Colonic mucosa (tissue), 4 donors: ENCODE results near the gene CALY. TPM values are rescaled to one million over a fixed set of nuclear protein-coding genes. Genes with fewer than 3 reads are reported as not detected.
A peak's percentile ranks its signal among the peaks of the same experiment; 100 is the strongest.
"Not testable (repeated sequence)": the region's sequence is repeated elsewhere in the genome, so short reads cannot be mapped to it uniquely, and the experiment has no call there.

Source experiments
- DNase-seq: peaks from one replicate; pipeline ENCODE4 v3.0.0-alpha.2; 2020
- H3K27ac ChIP-seq: fragments of 200-600 bp; one replicate; pipeline ENCODE4 v1.8.0; 2021
- H3K27me3 ChIP-seq: fragments of 200-600 bp; one replicate; pipeline ENCODE4 v1.8.0; 2021
- H3K36me3 ChIP-seq: fragments of 200-600 bp; one replicate; pipeline ENCODE4 v1.8.0; 2021
- H3K4me1 ChIP-seq: fragments of 200-600 bp; one replicate; pipeline ENCODE4 v1.8.0; 2021; ENCODE audit warnings: mild to moderate bottlenecking
- H3K4me3 ChIP-seq: fragments of 200-600 bp; one replicate; pipeline ENCODE4 v1.8.0; 2021
- H3K9ac ChIP-seq, 2 donors: one replicate each; pipeline ENCODE4 v1.7.0; 2013; ENCODE audit warnings: control low read depth in 2 of 2, low read depth in 2 of 2, low read length in 2 of 2
- H3K9me3 ChIP-seq: fragments of 200-600 bp; one replicate; pipeline ENCODE4 v1.8.0; 2021
- intact Hi-C: fragments of 100-400 bp; cut with DNase I; formaldehyde crosslinking; loops from one replicate; pipeline ENCODE4 v1.14.1; 2022
- total RNA-seq, 2 donors: library from RNA; stranded (reverse); fragmentation: NEBNext Ultra II Directional in 1 of 2; extraction: Animal tissue kit (Norgen Biotek cat#: 25700) in 1 of 2; gene quantifications; one replicate each; pipeline ENCODE4 v1.2.1, GENCODE V29; 2021
- TF ChIP-seq, protein P1 (sequence below): fragments of 200-600 bp; IDR thresholded peaks from one replicate; pipeline ENCODE4 v1.8.0; 2022; ENCODE audit warnings: antibody characterized with exemption, mild to moderate bottlenecking
- donor health status: healthy.
- donor health status: DM: no; HTN: no; CAD: no.
- donor health status: DM: no; HTN: no; CAD: no.

Gene CALY
- total RNA-seq, 2 donors from 2014 or later = 1.6 TPM; not detected in 1

DNA sequence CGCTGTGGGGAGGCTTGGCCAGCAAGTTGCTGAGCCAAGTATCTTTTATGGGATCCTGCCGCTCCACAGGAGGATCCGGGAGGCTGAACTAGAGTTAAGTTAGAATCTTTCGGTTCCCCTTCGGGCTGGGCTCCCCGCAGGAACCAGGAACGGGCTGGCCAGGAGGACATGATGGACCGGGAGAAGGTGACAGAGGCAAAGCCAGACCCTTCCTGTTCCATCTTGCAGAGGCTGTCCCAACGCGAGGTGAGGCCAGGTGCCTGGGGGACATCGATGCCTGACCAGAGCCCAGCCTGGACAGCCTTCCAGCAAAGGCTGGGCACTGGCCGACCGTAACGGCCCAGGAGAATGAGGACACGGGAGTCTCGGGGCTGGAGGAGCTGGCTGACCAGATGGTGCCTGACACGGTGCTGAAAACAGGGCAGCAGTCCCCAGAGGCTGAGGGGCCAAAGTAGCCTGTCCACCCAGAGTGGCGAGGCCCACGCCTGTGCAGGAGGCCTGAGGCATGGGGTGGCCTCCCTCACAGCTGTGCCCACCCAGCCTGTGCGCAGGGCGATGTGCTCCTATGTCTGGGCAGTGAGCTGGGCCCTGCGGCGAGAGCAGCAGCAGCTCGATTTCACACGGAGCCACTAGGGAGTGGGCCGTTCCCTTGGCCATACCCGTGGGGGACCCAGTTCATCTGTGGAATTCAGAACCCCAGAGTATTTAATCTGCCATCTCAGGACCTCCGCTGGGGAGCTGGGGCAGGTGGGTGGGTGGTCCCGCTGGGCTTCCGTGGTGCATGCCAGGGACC is 40.5 kb upstream of the CALY start:
- TF ChIP-seq, protein P1, sequence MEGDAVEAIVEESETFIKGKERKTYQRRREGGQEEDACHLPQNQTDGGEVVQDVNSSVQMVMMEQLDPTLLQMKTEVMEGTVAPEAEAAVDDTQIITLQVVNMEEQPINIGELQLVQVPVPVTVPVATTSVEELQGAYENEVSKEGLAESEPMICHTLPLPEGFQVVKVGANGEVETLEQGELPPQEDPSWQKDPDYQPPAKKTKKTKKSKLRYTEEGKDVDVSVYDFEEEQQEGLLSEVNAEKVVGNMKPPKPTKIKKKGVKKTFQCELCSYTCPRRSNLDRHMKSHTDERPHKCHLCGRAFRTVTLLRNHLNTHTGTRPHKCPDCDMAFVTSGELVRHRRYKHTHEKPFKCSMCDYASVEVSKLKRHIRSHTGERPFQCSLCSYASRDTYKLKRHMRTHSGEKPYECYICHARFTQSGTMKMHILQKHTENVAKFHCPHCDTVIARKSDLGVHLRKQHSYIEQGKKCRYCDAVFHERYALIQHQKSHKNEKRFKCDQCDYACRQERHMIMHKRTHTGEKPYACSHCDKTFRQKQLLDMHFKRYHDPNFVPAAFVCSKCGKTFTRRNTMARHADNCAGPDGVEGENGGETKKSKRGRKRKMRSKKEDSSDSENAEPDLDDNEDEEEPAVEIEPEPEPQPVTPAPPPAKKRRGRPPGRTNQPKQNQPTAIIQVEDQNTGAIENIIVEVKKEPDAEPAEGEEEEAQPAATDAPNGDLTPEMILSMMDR = no peak
- intact Hi-C loops = no loop called here

DNA sequence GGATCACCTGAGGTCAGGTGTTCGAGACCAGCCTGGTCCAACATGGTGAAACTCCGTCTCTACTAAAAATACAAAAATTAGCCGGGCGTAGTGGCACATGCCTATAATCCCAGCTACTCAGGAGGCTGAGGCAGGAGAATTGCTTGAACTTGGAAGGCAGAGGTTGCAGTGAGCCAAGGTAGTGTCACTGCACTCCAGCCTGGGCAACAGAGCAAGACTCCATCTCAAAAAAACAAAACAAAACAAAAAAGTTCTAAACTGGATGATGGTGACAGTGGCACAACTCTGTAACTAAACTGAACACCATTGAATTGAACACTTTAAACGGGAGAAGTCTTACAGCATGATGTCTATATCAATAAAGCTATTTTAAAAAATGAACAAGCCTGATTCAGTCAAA is 39.5 kb upstream of the CALY start:
- H3K27me3 ChIP-seq, H3K9ac ChIP-seq, H3K4me1 ChIP-seq, intact Hi-C loops, H3K36me3 ChIP-seq, H3K4me3 ChIP-seq, H3K27ac ChIP-seq, H3K9me3 ChIP-seq, DNase-seq: not testable (repeated sequence)

More for the DNA sequence above, 40.5 kb upstream of the CALY start:
- H3K27me3 ChIP-seq = no peaks in the 10 kb centered on the region
- no peaks in the 10 kb centered on the region for H3K36me3 ChIP-seq
- H3K27ac ChIP-seq = no peak overlapping the region
- peaks cover 8% of the 10 kb centered on the region for H3K4me1 ChIP-seq
- H3K4me3 ChIP-seq = no peak overlapping the region
- no peak for DNase-seq
- H3K9me3 ChIP-seq = no peaks in the 10 kb centered on the region
- H3K9ac ChIP-seq = no peak overlapping the region

DNA sequence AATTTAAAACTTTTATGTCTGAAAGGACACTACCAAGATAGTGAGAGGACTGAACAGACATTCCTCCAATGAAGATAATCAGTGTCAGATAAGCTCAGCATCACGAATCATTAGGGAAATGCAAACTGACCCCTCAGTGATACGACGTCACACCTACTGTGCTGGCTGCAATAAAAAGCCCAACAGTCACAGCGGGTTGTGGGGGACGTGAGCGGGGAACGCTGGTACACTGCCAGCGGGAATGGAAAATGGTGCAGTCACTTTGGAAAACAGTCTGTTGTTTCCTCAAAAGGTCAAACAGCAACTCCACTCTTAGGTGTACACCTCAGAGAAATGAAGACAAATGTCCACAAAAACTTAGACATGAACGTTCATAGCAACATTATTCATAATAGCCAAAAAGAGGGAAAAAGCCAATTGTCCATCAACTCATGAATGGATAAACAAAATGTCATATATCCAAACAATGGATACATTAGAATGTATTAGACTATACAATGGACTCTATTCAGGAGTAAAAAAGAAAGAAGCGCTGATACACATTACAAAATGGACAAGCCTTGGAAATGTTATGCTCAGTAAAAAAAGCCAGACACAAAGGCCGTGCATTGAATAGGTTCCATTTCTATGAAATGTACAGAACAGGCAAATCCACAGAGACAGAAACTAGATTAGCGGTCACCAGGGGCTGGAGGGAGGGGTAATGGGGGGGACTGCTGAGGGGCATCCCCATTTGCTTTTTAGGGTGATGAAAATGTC is 38.8 kb upstream of the CALY start:
- intact Hi-C loops = no loop called here
- H3K9ac ChIP-seq = no peak overlapping the region
- peaks cover 8% of the 10 kb centered on the region for H3K4me1 ChIP-seq
- H3K4me3 ChIP-seq = no peak overlapping the region
- no peaks in the 10 kb centered on the region for H3K9me3 ChIP-seq
- TF ChIP-seq, protein P1 = no peak
- DNase-seq = no peak
- no peaks in the 10 kb centered on the region for H3K36me3 ChIP-seq
- H3K27ac ChIP-seq = no peak overlapping the region
- no peaks in the 10 kb centered on the region for H3K27me3 ChIP-seq

DNA sequence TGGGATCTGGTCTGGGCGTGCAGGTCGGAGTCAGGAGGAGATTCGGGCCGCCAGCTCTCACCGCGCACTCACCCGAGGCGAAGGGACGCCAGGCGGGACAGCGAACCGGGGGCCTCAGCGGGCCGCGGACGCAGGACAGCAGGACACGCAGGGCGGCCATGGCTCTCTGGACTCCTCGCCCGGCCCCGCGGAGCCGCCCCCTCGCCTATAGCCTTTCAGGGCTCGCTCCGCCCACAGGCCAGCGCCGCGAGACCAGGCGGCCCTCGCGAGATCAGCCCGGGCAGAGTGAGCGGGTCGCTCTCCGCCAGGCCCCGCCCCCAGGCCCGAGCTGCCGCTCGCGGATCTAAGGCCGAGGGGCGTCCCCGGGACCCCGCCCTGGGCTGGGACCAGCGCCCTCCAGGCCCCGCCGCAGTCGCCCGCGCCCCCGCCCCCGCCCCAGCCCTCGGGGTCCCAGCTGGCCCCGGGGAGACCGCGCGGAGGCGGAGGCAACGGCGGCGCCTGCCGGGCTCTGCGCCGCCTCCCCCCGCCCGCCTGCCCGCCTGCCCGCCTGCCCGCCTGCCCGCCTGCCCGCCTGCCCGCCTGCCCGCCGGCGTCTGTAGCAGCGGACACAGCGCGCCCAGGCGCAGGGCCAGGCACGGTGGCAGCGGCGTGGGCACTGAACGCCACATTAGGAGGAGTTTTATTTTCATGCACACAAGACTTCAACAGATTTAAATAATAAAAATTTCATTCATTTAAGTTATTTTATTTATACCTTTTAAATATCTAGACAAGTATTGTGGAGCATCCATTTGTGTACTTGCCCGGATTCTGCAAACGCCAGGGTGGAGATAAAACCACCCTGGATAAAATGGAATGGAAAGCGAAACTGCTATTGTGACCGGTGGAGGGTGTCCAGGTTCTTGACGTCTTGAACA is 36.7 kb upstream of the CALY start, which contains the start of gene ECHS1:
Gene ECHS1 (minus strand): TSS at position 181 of the 917 bp plus-strand sequence. CDS start 21 bp downstream, at position 160.
- DNase-seq = peak; percentile 98
- H3K4me3 ChIP-seq = peak within 1 kb of the TSS; percentile 50
- H3K9ac ChIP-seq = peak within 1 kb of the TSS; percentile 61 to 78
- H3K4me1 ChIP-seq = peaks cover 8% of the 10 kb centered on the region
- no peaks in the 10 kb centered on the region for H3K27me3 ChIP-seq
- TF ChIP-seq, protein P1 = no peak
- H3K27ac ChIP-seq = peak within 1 kb of the TSS; percentile 93
- H3K36me3 ChIP-seq = peaks cover 7% of the 10 kb centered on the region
- intact Hi-C loops = no loop called here
- H3K9me3 ChIP-seq = no peaks in the 10 kb centered on the region

DNA sequence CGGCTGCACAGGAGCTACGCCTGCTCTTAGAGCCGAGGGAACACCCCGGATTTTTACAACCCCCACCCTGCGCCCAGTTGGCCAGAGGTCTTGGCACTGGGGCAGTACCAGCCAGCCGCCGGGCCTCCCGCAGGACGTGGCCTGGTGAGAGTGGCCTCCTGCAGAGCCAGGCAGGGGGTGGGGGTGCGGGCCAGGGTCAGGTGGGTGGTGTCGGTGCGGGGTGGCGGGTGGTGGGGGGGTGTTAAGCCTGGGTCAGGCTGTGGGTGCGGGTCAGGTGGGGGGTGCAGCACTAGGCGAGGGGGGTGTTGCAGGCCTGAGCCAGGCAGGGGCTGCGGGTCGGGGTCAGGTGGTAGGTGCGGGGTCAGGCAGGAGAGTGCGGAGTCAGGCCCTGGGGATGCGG is 35.8 kb upstream of the CALY start:
- Histone ChIP-seq H3K27me3 (no peaks in the 10 kb centered on the region), H3K4me3 (peak overlapping the region; percentile 50), H3K36me3 (peaks cover 7% of the 10 kb centered on the region), H3K9ac (peak overlapping the region in 1 of 2 donors; percentile 43), H3K9me3 (no peaks in the 10 kb centered on the region), H3K4me1 (peaks cover 4% of the 10 kb centered on the region), H3K27ac (no peak overlapping the region)
- TF ChIP-seq, protein P1 = no peak
- intact Hi-C loops = no loop called here
- peak; percentile 58 for DNase-seq
